K562 (cell line): ENCODE results near the gene ZNF232. TPM values are rescaled to one million over a fixed set of nuclear protein-coding genes. Genes with fewer than 3 reads are reported as not detected.
"Not testable (repeated sequence)": the region's sequence is repeated elsewhere in the genome, so short reads cannot be mapped to it uniquely, and the experiment has no call there.

Experiments used
- ATAC-seq: fragments of 200-7000 bp; cut with Tn5 transposase; 3 replicates; pipeline ENCODE4 v1.9.1; 2020; ENCODE audit warnings: moderate library complexity
- BruUV-seq: library from RNA; stranded (reverse); fragments of 400-500 nt; replicated peaks from 2 replicates; lab custom pipeline; 2021; lab: Mats Ljungman, UMichigan
- CTCF ChIA-PET: fragments of 300-600 bp; formaldehyde crosslinking; extraction: SDS; loops from one replicate; lab custom pipeline; 2021; ENCODE audit warnings: low intra/inter-chr PET ratio; lab: Yijun Ruan, JAX
- POLR2A ChIA-PET: fragments of 300-600, 350-650 bp; sonication (Branson Sonifier 250); formaldehyde crosslinking; extraction: SDS; loops from one replicate; lab custom pipeline; 2021; ENCODE audit warnings: antibody characterized with exemption, inconsistent platforms; lab: Yijun Ruan, JAX
- DNase-seq, 4 experiments: peaks; one replicate each; pipeline versions ENCODE4 v3.0.0 to v3.0.0-alpha.2; 2011 to 2018; ENCODE audit warnings: low spot score in 3 of 4, mixed read lengths in 3 of 4; ENCODE audit errors: extremely low read depth in 1 of 4
- FAIRE-seq: peaks from 2 replicates; lab custom pipeline; 2011; peaks lifted over from hg19 to GRCh38; lab: Jason Lieb, UNC
- H2AFZ ChIP-seq: 2 replicates; pipeline ENCODE4 v1.6.0; 2011; ENCODE audit warnings: low read depth, low read length, control low read depth, inconsistent platforms
- H3K27ac ChIP-seq: fragments of 200-600 bp; 3 replicates; pipeline ENCODE4 v1.8.0; 2011; ENCODE audit warnings: low read depth, mild to moderate bottlenecking, control low read depth, inconsistent platforms, low read length, moderate library complexity, mixed read lengths; ENCODE audit errors: extremely low read depth
- H3K27me3 ChIP-seq, 2 experiments: fragments of 300-600 bp in 1 of 2; 2 replicates in 1 of 2; 3 replicates in 1 of 2; pipeline versions ENCODE4 v1.6.0 to v1.8.0; 2011; ENCODE audit warnings: inconsistent platforms in 2 of 2, low read length in 2 of 2, mild to moderate bottlenecking in 1 of 2, mixed read lengths in 1 of 2, moderate library complexity in 1 of 2; ENCODE audit not compliant: control insufficient read depth in 2 of 2, insufficient read depth in 2 of 2
- H3K36me3 ChIP-seq: fragments of 300-600 bp; 3 replicates; pipeline ENCODE4 v1.8.0; 2011; ENCODE audit warnings: mild to moderate bottlenecking, low read length, inconsistent platforms; ENCODE audit not compliant: control insufficient read depth, insufficient read depth
- H3K4me1 ChIP-seq, 2 experiments: fragments of 200-600 bp in 1 of 2; replicated peaks in 1 of 2; 2 replicates in 1 of 2; 3 replicates in 1 of 2; pipeline versions ENCODE4 v1.5.1 to v1.8.0; 2011; ENCODE audit warnings: inconsistent platforms in 2 of 2, low read length in 2 of 2, mild to moderate bottlenecking in 1 of 2, mixed read lengths in 1 of 2, moderate library complexity in 1 of 2; ENCODE audit not compliant: control insufficient read depth in 2 of 2, insufficient read depth in 2 of 2
- H3K4me2 ChIP-seq: 2 replicates; pipeline ENCODE4 v1.6.1; 2011; ENCODE audit warnings: low read length, control low read depth, inconsistent platforms, mixed read lengths; ENCODE audit not compliant: insufficient read depth
- H3K4me3 ChIP-seq: fragments of 200-600 bp; sonication (generic), shearing (Covaris generic); 2 replicates; pipeline ENCODE4 v1.5.1; 2016; ENCODE audit warnings: control low read depth, inconsistent platforms
- H3K79me2 ChIP-seq: fragments of 200-600 bp; 3 replicates; pipeline ENCODE4 v1.8.0; 2011; ENCODE audit warnings: low read length, inconsistent platforms; ENCODE audit not compliant: control insufficient read depth, insufficient read depth
- H3K9ac ChIP-seq, 2 experiments: 2 replicates each; pipeline versions ENCODE4 v1.6.0 to v1.6.1; 2011; ENCODE audit warnings: low read depth in 2 of 2, low read length in 2 of 2, control low read depth in 1 of 2, inconsistent platforms in 1 of 2, mild to moderate bottlenecking in 1 of 2, mixed read lengths in 1 of 2; ENCODE audit not compliant: insufficient read depth in 1 of 2
- H3K9me1 ChIP-seq: one replicate; pipeline ENCODE4 v1.6.0; 2011; ENCODE audit warnings: inconsistent platforms, mild to moderate bottlenecking, low read length, moderate library complexity; ENCODE audit not compliant: control insufficient read depth, insufficient read depth
- H3K9me3 ChIP-seq: replicated peaks from 2 replicates; pipeline ENCODE4 v1.5.1; 2011; ENCODE audit warnings: low read depth, low read length, inconsistent platforms; ENCODE audit not compliant: control insufficient read depth, insufficient read depth
- H4K20me1 ChIP-seq: replicated peaks from 2 replicates; pipeline ENCODE4 v1.6.1; 2011; ENCODE audit warnings: low read length, inconsistent platforms, mixed read lengths; ENCODE audit not compliant: control insufficient read depth, insufficient read depth
- ARID4B ChIP-seq: sonication (generic); formaldehyde crosslinking; IDR thresholded peaks from 2 replicates; pipeline ENCODE4 v1.8.0; 2022; ENCODE audit warnings: mild to moderate bottlenecking, missing genetic modification reagents
- ETS2 ChIP-seq: IDR thresholded peaks from 2 replicates; pipeline ENCODE4 v1.6.1; 2016; ENCODE audit warnings: borderline replicate concordance, missing genetic modification characterization, mild to moderate bottlenecking, moderate library complexity, missing compliant biosample characterization; ENCODE audit not compliant: poor library complexity, severe bottlenecking
- GABPB2 ChIP-seq: fragments of 250-450 bp; sonication (Bioruptor Pico); conservative IDR thresholded peaks from 2 replicates; pipeline ENCODE4 v1.5.1; 2021; ENCODE audit warnings: mild to moderate bottlenecking
- MLX ChIP-seq, 2 experiments: fragments of 450-650 bp in 1 of 2; sonication (generic) in 1 of 2; formaldehyde crosslinking; conservative IDR thresholded peaks; 2 replicates each; pipeline versions ENCODE4 v1.4.0 to v1.8.1; 2020 to 2022; ENCODE audit warnings: mild to moderate bottlenecking in 1 of 2, missing genetic modification reagents in 1 of 2
- ZC3H8 ChIP-seq: fragments of 450-650 bp; IDR thresholded peaks from 2 replicates; pipeline ENCODE4 v1.6.1; 2017
- ZSCAN29 ChIP-seq: fragments of 450-650 bp; IDR thresholded peaks from 2 replicates; pipeline ENCODE4 v1.6.1; 2017
- WGBS: fragments of 100-300 bp; shearing (Covaris generic); methylation state at CpG from one replicate; pipeline ENCODE4 v1.1.6; 2016; ENCODE audit warnings: low coverage, mixed read lengths; ENCODE audit not compliant: insufficient coverage; ENCODE audit errors: missing lambda C conversion rate; 5-methylcytosine and 5-hydroxymethylcytosine counted together
- in situ Hi-C: fragments of 300-500 bp; cut with MboI; formaldehyde crosslinking; loops from 4 replicates; pipeline ENCODE4 v1.15.0; 2018; ENCODE audit warnings: inconsistent platforms, mixed read lengths
- intact Hi-C: fragments of 100-400 bp; cut with micrococcal nuclease; formaldehyde crosslinking; loops from 2 replicates; pipeline ENCODE4 v1.14.2; 2022
- polyA plus RNA-seq, 8 experiments: library from polyadenylated mRNA; depleted of rRNA in 4 of 8; stranded (reverse) in 5 of 8; unstranded in 3 of 8; fragments of >200 nt; fragmentation: Nextera tagmentation in 2 of 8; fragmentation: Illumina TruSeq in 1 of 8; extraction: Ambion mirVana in 2 of 8; extraction: Trizol in 1 of 8; gene quantifications; 2 replicates each; pipeline versions ENCODE4 v1.2.1 to v1.2.3, GENCODE V29; 2011 to 2014; ENCODE audit warnings: inconsistent platforms in 1 of 8, missing spikeins in 1 of 8
- total RNA-seq, 7 experiments: library from RNA; depleted of rRNA in 6 of 7; stranded (reverse); fragments of >200 nt in 6 of 7; fragmentation: Illumina TruSeq in 2 of 7; extraction: Trizol in 2 of 7; gene quantifications; 2 replicates each; pipeline versions ENCODE4 v1.2.1 to v1.2.3, GENCODE V29; 2011 to 2021; ENCODE audit warnings: low replicate concordance in 1 of 7

The ZNF232 gene
- total and polyA plus RNA-seq, 9 of the 15 experiments (the other 6 are each of a cell fraction or from before 2014, with no cell fraction given): 10.6 to 26.0 (median 13.0) TPM

- Histone ChIP-seq H3K27ac (no peak overlapping the region), H3K4me3 (no peak overlapping the region), H3K9ac (no peak overlapping the region), H2AFZ (no peak overlapping the region), H3K27me3 (peaks cover 0 to 18% of the 10 kb centered on the region in 2 experiments; a peak in 2 of 5 replicates), H3K36me3 (no peaks in the 10 kb centered on the region), H3K9me3 (0 out of 2 replicates have a peak, but pooled peaks cover 1% of the 10 kb centered on the region), H3K79me2 (no peaks in the 10 kb centered on the region), H3K4me2 (no peak overlapping the region), H3K4me1 (no peaks in the 10 kb centered on the region)
- FAIRE-seq (no peak), DNase-seq (no peak), ATAC-seq (no peak)
- in situ Hi-C loops: no loop called here
- WGBS: 20% methylated on average over 1 of the region's 75 CpGs
- CTCF ChIA-PET: no interaction called here
- intact Hi-C loops: no loop called here
- POLR2A ChIA-PET: no interaction called here
- BruUV-seq: no TSS peak
- no peak for TF ChIP-seq ETS2 (tag)
- TF ChIP-seq ZSCAN29: no peak
- TF ChIP-seq ARID4B: no peak
- TF ChIP-seq GABPB2 (CRISPR knock-in tag): no peak
- TF ChIP-seq ZC3H8: no peak
- no peak for TF ChIP-seq MLX (CRISPR knock-in tag; conservative IDR thresholded peaks at IDR 0.05)
- TF ChIP-seq, all 486 proteins: peak for 0
- Histone ChIP-seq H3K9me1 (no peaks in the 10 kb centered on the region), H4K20me1 (no peaks in the 10 kb centered on the region)
Observed at GRCh38 chr17:5122586-5123342, 11.1 kb upstream of the ZNF232 start.

DNA sequence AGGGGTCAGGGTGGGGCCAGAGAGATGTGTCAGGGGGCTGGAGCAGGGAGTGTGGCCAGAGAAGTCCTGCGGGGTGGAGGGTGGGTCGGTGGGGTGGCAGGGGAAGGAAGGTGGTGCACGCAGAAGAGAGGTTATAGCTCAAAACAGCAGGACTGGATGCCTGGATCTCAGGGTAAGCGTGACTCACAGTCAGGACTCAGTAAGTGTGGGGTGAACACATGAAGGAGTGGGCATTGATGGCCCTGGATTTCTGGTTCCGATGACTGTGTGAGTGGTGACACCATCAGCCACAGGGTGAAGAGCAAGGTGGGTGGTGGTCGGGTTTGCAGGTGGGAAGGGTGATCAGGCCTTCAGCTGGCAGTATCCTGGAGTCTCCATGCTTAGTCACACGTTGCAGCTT, 10.4 kb upstream of the ZNF232 start:
- BruUV-seq, CTCF ChIA-PET, in situ Hi-C loops, H3K4me3 ChIP-seq, H3K9me1 ChIP-seq, H2AFZ ChIP-seq, H4K20me1 ChIP-seq, H3K9me3 ChIP-seq, H3K27ac ChIP-seq, POLR2A ChIA-PET, intact Hi-C loops, H3K79me2 ChIP-seq, H3K9ac ChIP-seq, FAIRE-seq, ATAC-seq, DNase-seq, H3K4me2 ChIP-seq, H3K36me3 ChIP-seq, H3K4me1 ChIP-seq: not testable (repeated sequence)
- H3K27me3 ChIP-seq: peaks cover 0 to 18% of the 10 kb centered on the region in 2 experiments; a peak in 2 of 5 replicates
- WGBS: 12% methylated on average over 6 of the region's 7 CpGs
